Epithelial cell of esophagus (primary cell): ENCODE data around the gene UQCC2.

ENCODE experiments used
- DNase-seq: peaks from one replicate; pipeline ENCODE4 v3.0.0; 2010; ENCODE audit warnings: low read depth
- H3K4me3 ChIP-seq: 2 replicates; pipeline ENCODE4 v1.5.1; 2011; ENCODE audit warnings: mild to moderate bottlenecking, low read length, control low read depth
- CTCF ChIP-seq: IDR thresholded peaks from 2 replicates; pipeline ENCODE4 v1.5.1; 2011; ENCODE audit warnings: low read depth, mild to moderate bottlenecking, low read length, control low read depth, inconsistent platforms; ENCODE audit not compliant: insufficient read depth; ENCODE audit errors: missing control alignments

UQCC2 gene

GRCh38 chr6:33700391-33701050 is 11.0 kb downstream of the UQCC2 start:
- no peak overlapping the region for H3K4me3 ChIP-seq
- peak; percentile 88 for DNase-seq
- peak; percentile 94 for TF ChIP-seq CTCF

- no peak overlapping the region for H3K4me3 ChIP-seq
- no peak for DNase-seq
- TF ChIP-seq CTCF = no peak
These were observed 11.8 kb downstream of the UQCC2 start for GRCh38 chr6:33699739-33700138.

- DNase-seq = peak; percentile 61
- no peak for TF ChIP-seq CTCF
- H3K4me3 ChIP-seq = no peak overlapping the region
These were observed 12.4 kb downstream of the UQCC2 start for GRCh38 chr6:33699131-33699530.

GRCh38 chr6:33698494-33698893 is 13.0 kb downstream of the UQCC2 start:
- no peak for TF ChIP-seq CTCF
- H3K4me3 ChIP-seq = no peak overlapping the region

GRCh38 chr6:33697845-33698244 is 13.7 kb downstream of the UQCC2 start:
- no peak for DNase-seq
- no peak overlapping the region for H3K4me3 ChIP-seq
- TF ChIP-seq CTCF = no peak

More at GRCh38 chr6:33698494-33698893, 13.0 kb downstream of the UQCC2 start:
- no peak for DNase-seq

- H3K4me3 ChIP-seq = no peak overlapping the region
- TF ChIP-seq CTCF = no peak
- no peak for DNase-seq
These were observed 14.7 kb downstream of the UQCC2 start for GRCh38 chr6:33696548-33697518.
